SK-N-SH treated with all-trans-retinoic acid at 6 μM for 48 hours (cell line): Measurements from ENCODE around the gene PASK.
A peak's percentile ranks its signal among the peaks of the same experiment; 100 is the strongest.

Source experiments
- ATAC-seq: fragments of 200-7000 bp; cut with Tn5 transposase; 3 replicates; pipeline ENCODE4 v1.9.1; 2020; ENCODE audit warnings: mild to moderate bottlenecking, moderate library complexity
- ARNTL ChIP-seq: fragments of 450-650 bp; formaldehyde crosslinking; IDR thresholded peaks from 2 replicates; pipeline ENCODE4 v1.5.0; 2020; ENCODE audit warnings: low read depth, mild to moderate bottlenecking, moderate library complexity, borderline replicate concordance
- BACH2 ChIP-seq: fragments of 250-450 bp; sonication (Bioruptor Pico); IDR thresholded peaks from 2 replicates; pipeline ENCODE4 v1.9.0; 2021; ENCODE audit warnings: mild to moderate bottlenecking, borderline replicate concordance
- GLIS3 ChIP-seq: fragments of 250-450 bp; sonication (Bioruptor Pico); IDR thresholded peaks from 2 replicates; pipeline ENCODE4 v1.5.0; 2020; ENCODE audit warnings: mild to moderate bottlenecking, moderate library complexity
- ISL1 ChIP-seq: fragments of 250-450 bp; sonication (Bioruptor Pico); IDR thresholded peaks from 2 replicates; pipeline ENCODE4 v2.1.2; 2022; ENCODE audit warnings: mild to moderate bottlenecking, moderate library complexity
- OSR1 ChIP-seq: fragments of 250-450 bp; sonication (Bioruptor Pico); IDR thresholded peaks from 2 replicates; pipeline ENCODE4 v1.8.0; 2022; ENCODE audit warnings: moderate library complexity, mild to moderate bottlenecking, inconsistent platforms
- RARB ChIP-seq: fragments of 250-450 bp; sonication (Bioruptor Pico); IDR thresholded peaks from 2 replicates; pipeline ENCODE4 v1.8.0; 2021; ENCODE audit warnings: mild to moderate bottlenecking, moderate library complexity
- SNAI2 ChIP-seq: fragments of 250-450 bp; sonication (Bioruptor Pico); IDR thresholded peaks from 2 replicates; pipeline ENCODE4 v1.5.0; 2020; ENCODE audit warnings: mild to moderate bottlenecking, moderate library complexity
- TCF4 ChIP-seq: fragments of 250-450 bp; sonication (Bioruptor Pico); IDR thresholded peaks from 2 replicates; pipeline ENCODE4 v1.8.0; 2021; ENCODE audit warnings: mild to moderate bottlenecking, moderate library complexity, borderline replicate concordance
- TOX ChIP-seq: fragments of 250-450 bp; sonication (Bioruptor Pico); IDR thresholded peaks from 2 replicates; pipeline ENCODE4 v1.8.0; 2021; ENCODE audit warnings: mild to moderate bottlenecking, moderate library complexity, borderline replicate concordance
- ZC3H10 ChIP-seq: fragments of 250-450 bp; sonication (Bioruptor Pico); IDR thresholded peaks from 2 replicates; pipeline ENCODE4 v1.5.1; 2021; ENCODE audit warnings: mild to moderate bottlenecking, moderate library complexity
- ZFP3 ChIP-seq: fragments of 250-450 bp; sonication (Bioruptor Pico); IDR thresholded peaks from 2 replicates; pipeline ENCODE4 v1.5.0; 2020; ENCODE audit warnings: mild to moderate bottlenecking, moderate library complexity
- ZNF565 ChIP-seq: fragments of 450-650 bp; formaldehyde crosslinking; conservative IDR thresholded peaks from 2 replicates; pipeline ENCODE4 v1.5.0; 2020; ENCODE audit warnings: low read depth, mild to moderate bottlenecking, moderate library complexity
- ZNF70 ChIP-seq: fragments of 450-650 bp; formaldehyde crosslinking; IDR thresholded peaks from 2 replicates; pipeline ENCODE4 v1.5.0; 2020; ENCODE audit warnings: mild to moderate bottlenecking, moderate library complexity
- ZNF8 ChIP-seq: fragments of 450-650 bp; formaldehyde crosslinking; IDR thresholded peaks from 2 replicates; pipeline ENCODE4 v1.5.0; 2020; ENCODE audit warnings: mild to moderate bottlenecking, moderate library complexity
- TF ChIP-seq, protein P1 (sequence below): fragments of 250-450 bp; sonication (Bioruptor Pico); IDR thresholded peaks from 2 replicates; pipeline ENCODE4 v1.5.1; 2020; ENCODE audit warnings: low read depth, mild to moderate bottlenecking, moderate library complexity
- TF ChIP-seq, protein P2 (sequence below): fragments of 250-450 bp; sonication (Bioruptor Pico); IDR thresholded peaks from 2 replicates; pipeline ENCODE4 v1.8.0; 2020; ENCODE audit warnings: mild to moderate bottlenecking, moderate library complexity, borderline replicate concordance
- TF ChIP-seq, protein P3 (sequence below): fragments of 250-450 bp; sonication (Bioruptor Pico); IDR thresholded peaks from 2 replicates; pipeline ENCODE4 v1.5.1; 2021; ENCODE audit warnings: mild to moderate bottlenecking, moderate library complexity
- TF ChIP-seq, protein P4 (sequence below): fragments of 250-450 bp; sonication (Bioruptor Pico); IDR thresholded peaks from 2 replicates; pipeline ENCODE4 v1.8.0; 2021; ENCODE audit warnings: low read depth, mild to moderate bottlenecking, moderate library complexity, borderline replicate concordance

The PASK gene

DNA sequence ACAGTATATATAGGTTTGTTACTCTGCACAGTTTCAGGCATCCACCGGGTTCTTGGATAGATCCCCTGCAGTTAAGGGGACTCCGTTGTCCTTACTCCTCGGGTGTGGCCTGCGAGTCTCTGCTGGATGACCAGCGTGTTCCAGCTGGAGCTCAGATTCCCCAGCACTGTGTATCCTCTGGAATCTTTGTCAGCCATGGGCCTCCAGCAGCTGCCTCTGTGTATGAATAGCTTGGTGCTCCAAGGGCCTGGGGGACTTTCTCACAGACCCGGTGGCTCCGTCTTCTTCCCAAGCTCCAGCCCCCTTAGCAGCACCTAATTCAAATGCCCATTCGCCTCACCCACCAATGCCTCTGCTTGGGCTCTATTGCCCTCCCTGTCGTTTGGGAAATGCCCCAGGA lies 45.5 kb upstream of the PASK start:
- no peak for ATAC-seq
- TF ChIP-seq ZC3H10: no peak
- TF ChIP-seq, protein P1, sequence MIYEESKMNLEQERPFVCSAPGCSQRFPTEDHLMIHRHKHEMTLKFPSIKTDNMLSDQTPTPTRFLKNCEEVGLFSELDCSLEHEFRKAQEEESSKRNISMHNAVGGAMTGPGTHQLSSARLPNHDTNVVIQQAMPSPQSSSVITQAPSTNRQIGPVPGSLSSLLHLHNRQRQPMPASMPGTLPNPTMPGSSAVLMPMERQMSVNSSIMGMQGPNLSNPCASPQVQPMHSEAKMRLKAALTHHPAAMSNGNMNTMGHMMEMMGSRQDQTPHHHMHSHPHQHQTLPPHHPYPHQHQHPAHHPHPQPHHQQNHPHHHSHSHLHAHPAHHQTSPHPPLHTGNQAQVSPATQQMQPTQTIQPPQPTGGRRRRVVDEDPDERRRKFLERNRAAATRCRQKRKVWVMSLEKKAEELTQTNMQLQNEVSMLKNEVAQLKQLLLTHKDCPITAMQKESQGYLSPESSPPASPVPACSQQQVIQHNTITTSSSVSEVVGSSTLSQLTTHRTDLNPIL: no peak
- TF ChIP-seq, protein P2, sequence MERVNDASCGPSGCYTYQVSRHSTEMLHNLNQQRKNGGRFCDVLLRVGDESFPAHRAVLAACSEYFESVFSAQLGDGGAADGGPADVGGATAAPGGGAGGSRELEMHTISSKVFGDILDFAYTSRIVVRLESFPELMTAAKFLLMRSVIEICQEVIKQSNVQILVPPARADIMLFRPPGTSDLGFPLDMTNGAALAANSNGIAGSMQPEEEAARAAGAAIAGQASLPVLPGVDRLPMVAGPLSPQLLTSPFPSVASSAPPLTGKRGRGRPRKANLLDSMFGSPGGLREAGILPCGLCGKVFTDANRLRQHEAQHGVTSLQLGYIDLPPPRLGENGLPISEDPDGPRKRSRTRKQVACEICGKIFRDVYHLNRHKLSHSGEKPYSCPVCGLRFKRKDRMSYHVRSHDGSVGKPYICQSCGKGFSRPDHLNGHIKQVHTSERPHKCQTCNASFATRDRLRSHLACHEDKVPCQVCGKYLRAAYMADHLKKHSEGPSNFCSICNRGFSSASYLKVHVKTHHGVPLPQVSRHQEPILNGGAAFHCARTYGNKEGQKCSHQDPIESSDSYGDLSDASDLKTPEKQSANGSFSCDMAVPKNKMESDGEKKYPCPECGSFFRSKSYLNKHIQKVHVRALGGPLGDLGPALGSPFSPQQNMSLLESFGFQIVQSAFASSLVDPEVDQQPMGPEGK: no peak
- TF ChIP-seq ZNF565 (CRISPR knock-in tag): no peak
- no peak for TF ChIP-seq TOX (CRISPR knock-in tag)
- TF ChIP-seq ZNF8 (CRISPR knock-in tag): no peak
- TF ChIP-seq ISL1: no peak
- no peak for TF ChIP-seq ZNF70 (CRISPR knock-in tag)
- TF ChIP-seq, protein P3, sequence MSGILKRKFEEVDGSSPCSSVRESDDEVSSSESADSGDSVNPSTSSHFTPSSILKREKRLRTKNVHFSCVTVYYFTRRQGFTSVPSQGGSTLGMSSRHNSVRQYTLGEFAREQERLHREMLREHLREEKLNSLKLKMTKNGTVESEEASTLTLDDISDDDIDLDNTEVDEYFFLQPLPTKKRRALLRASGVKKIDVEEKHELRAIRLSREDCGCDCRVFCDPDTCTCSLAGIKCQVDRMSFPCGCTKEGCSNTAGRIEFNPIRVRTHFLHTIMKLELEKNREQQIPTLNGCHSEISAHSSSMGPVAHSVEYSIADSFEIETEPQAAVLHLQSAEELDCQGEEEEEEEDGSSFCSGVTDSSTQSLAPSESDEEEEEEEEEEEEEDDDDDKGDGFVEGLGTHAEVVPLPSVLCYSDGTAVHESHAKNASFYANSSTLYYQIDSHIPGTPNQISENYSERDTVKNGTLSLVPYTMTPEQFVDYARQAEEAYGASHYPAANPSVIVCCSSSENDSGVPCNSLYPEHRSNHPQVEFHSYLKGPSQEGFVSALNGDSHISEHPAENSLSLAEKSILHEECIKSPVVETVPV (CRISPR knock-in tag): no peak
- TF ChIP-seq OSR1 (CRISPR knock-in tag): no peak
- no peak for TF ChIP-seq TCF4 (CRISPR knock-in tag)
- no peak for TF ChIP-seq ARNTL (CRISPR knock-in tag)

DNA sequence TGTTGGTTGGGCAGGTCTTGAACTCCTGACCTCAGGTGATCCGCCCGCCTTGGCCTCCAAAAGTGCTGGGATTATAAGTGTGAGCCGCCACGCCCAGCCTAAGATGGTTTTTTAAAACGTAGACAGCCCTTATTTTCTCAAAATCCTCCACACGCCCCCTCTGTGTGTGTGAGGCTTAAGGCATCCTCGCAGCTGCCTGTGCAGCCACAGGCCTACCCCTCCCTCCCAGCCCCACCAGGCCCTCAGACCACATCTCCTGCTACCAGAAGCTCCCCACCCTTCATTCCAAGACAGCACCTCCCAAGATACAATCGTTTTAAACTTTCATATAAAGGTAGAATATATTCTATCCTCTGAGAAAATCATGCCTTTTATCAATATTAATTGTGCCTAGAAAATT lies 44.0 kb upstream of the PASK start:
- ATAC-seq: no peak
- TF ChIP-seq ISL1: no peak
- no peak for TF ChIP-seq TCF4 (CRISPR knock-in tag)
- TF ChIP-seq, all 23 proteins: peak for 0

DNA sequence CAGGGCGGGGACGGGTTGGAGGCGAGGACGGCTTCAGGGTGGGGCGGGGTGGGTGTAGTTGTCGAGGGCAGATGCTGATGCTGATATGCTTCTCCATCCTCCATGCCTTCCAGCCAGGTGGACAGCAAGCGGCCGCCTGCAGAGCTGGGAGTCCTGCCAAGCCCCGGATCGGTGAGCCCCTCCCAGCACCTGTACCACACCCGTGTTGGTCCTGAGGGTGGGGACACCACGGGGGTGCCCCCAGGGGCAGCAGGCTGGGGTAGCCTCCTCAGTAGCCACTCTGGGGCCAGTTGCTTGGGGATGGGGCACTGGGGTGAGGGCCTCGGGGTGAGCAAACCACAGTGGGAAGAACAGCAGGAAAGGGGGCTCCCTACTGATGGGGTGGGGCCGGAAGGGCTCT lies 41.8 kb upstream of the PASK start:
- no peak for ATAC-seq
- TF ChIP-seq ZNF8 (CRISPR knock-in tag): no peak

DNA sequence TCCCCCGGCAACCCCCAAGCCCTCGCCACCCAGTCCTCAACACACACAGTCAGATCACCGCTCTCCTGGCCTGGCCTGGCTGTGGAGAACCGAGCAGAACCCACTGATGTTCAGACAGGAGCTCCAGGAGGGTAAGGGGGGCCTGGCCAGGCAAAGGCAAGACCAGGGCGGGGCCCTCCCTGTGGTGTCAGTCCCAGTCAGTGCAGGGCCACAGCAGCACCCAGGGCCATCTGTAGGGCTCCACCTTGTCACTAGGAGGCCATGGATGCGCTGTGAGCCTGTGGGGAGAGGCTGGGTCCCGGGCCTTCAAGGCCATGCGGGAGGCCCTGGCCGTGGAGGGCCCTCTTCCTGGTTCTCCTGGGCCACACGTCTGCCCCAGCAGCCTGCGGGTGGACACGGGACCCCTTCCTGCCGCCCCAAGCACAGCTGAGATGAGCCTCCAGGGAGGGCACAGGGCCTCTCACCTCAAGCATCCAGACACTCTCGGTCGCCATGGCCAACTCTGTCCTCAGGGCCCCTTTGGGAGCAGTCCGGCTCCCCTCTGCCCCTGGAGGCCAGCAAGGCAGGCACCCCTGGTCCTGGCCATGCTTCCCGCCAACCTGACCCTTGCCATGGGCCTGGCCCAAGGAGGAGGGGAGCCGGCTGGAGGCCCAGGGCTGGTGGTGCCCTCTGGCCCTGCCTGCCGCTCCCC lies 41.2 kb upstream of the PASK start:
- no peak for TF ChIP-seq ZNF70 (CRISPR knock-in tag)
- TF ChIP-seq TCF4 (CRISPR knock-in tag): no peak
- TF ChIP-seq BACH2: no peak
- TF ChIP-seq, protein P1: no peak
- no peak for TF ChIP-seq OSR1 (CRISPR knock-in tag)
- TF ChIP-seq SNAI2 (CRISPR knock-in tag): no peak
- no peak for TF ChIP-seq GLIS3
- TF ChIP-seq, protein P4, sequence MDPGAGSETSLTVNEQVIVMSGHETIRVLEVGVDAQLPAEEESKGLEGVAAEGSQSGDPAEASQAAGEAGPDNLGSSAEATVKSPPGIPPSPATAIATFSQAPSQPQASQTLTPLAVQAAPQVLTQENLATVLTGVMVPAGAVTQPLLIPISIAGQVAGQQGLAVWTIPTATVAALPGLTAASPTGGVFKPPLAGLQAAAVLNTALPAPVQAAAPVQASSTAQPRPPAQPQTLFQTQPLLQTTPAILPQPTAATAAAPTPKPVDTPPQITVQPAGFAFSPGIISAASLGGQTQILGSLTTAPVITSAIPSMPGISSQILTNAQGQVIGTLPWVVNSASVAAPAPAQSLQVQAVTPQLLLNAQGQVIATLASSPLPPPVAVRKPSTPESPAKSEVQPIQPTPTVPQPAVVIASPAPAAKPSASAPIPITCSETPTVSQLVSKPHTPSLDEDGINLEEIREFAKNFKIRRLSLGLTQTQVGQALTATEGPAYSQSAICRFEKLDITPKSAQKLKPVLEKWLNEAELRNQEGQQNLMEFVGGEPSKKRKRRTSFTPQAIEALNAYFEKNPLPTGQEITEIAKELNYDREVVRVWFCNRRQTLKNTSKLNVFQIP (CRISPR knock-in tag): no peak
- no peak for TF ChIP-seq ZFP3
- no peak for TF ChIP-seq RARB (CRISPR knock-in tag)
- no peak for TF ChIP-seq ZNF565 (CRISPR knock-in tag)
- TF ChIP-seq ARNTL (CRISPR knock-in tag): no peak
- ATAC-seq: peak; percentile 20; the same call in 2 of the 3 replicates

DNA sequence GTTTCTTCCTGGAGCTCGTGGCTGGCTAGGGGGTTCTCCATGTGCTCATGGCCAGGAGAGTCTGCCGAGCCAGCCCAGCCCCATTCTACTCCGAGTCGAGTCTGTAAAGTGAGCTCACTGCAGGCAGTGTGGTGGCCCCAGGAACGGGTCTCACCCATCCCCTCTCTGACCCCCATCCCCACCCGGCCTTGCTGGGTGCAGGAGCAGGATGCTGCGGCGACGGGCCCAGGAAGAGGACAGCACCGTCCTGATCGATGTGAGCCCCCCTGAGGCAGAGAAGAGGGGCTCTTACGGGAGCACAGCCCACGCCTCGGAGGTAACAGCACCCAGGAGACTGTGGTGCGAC lies 40.6 kb upstream of the PASK start:
- peak; percentile 10; the same call in 1 of the 3 replicates for ATAC-seq
- TF ChIP-seq SNAI2 (CRISPR knock-in tag): no peak
- no peak for TF ChIP-seq TOX (CRISPR knock-in tag)
- TF ChIP-seq, protein P3 (CRISPR knock-in tag): no peak
